IMR-90 (cell line): ENCODE results near the gene ZBTB14.

Experiments used
- BHLHE40 ChIP-seq: fragments of 150-350 bp; IDR thresholded peaks from 2 replicates; pipeline ENCODE4 v1.6.1; 2016; ENCODE audit warnings: mild to moderate bottlenecking, low read depth, low read length
- CEBPB ChIP-seq: IDR thresholded peaks from 2 replicates; pipeline ENCODE4 v1.6.1; 2012; ENCODE audit warnings: low read depth, low read length, improper control_type of control experiment
- POLR2A ChIP-seq: IDR thresholded peaks from 2 replicates; pipeline ENCODE4 v1.6.1; 2012; ENCODE audit warnings: mild to moderate bottlenecking, low read depth, low read length
- RAD21 ChIP-seq: IDR thresholded peaks from 2 replicates; pipeline ENCODE4 v1.6.1; 2012; ENCODE audit warnings: low read length, improper control_type of control experiment
- TF ChIP-seq, protein P1 (sequence below): conservative IDR thresholded peaks from 2 replicates; pipeline ENCODE4 v1.5.1; 2012; ENCODE audit warnings: mild to moderate bottlenecking, low read depth, low read length, improper control_type of control experiment

DNA sequence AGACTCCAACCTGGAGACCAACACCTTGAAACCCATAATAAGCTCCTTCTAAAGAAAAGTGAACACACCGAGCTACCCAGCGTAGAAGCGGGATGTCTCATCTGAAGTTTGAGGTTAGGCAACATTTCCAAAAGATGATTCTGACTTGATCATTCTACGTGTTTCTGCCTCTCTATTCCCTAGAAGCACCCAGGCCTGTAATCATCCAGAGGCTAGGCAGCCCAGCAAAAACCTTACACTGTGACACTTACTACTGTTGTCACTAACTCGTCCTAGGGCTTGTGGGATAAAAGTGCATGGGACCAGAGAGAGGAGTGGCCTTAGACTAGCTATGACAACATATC, 1.4 kb downstream of the ZBTB14 start:
- TF ChIP-seq, protein P1, sequence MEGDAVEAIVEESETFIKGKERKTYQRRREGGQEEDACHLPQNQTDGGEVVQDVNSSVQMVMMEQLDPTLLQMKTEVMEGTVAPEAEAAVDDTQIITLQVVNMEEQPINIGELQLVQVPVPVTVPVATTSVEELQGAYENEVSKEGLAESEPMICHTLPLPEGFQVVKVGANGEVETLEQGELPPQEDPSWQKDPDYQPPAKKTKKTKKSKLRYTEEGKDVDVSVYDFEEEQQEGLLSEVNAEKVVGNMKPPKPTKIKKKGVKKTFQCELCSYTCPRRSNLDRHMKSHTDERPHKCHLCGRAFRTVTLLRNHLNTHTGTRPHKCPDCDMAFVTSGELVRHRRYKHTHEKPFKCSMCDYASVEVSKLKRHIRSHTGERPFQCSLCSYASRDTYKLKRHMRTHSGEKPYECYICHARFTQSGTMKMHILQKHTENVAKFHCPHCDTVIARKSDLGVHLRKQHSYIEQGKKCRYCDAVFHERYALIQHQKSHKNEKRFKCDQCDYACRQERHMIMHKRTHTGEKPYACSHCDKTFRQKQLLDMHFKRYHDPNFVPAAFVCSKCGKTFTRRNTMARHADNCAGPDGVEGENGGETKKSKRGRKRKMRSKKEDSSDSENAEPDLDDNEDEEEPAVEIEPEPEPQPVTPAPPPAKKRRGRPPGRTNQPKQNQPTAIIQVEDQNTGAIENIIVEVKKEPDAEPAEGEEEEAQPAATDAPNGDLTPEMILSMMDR, result no peak
- TF ChIP-seq RAD21, result no peak
- TF ChIP-seq POLR2A, result no peak
- no peak for TF ChIP-seq CEBPB
- no peak for TF ChIP-seq BHLHE40
